Colonic mucosa (tissue), 4 donors: ENCODE results near the gene SCG5. TPM values are rescaled to one million over a fixed set of nuclear protein-coding genes. Genes with fewer than 3 reads are reported as not detected.

Experiments
- DNase-seq: peaks from one replicate; pipeline ENCODE4 v3.0.0-alpha.2; 2020
- H3K27ac ChIP-seq: fragments of 200-600 bp; one replicate; pipeline ENCODE4 v1.8.0; 2021
- H3K27me3 ChIP-seq: fragments of 200-600 bp; one replicate; pipeline ENCODE4 v1.8.0; 2021
- H3K36me3 ChIP-seq: fragments of 200-600 bp; one replicate; pipeline ENCODE4 v1.8.0; 2021
- H3K4me1 ChIP-seq: fragments of 200-600 bp; one replicate; pipeline ENCODE4 v1.8.0; 2021; ENCODE audit warnings: mild to moderate bottlenecking
- H3K4me3 ChIP-seq: fragments of 200-600 bp; one replicate; pipeline ENCODE4 v1.8.0; 2021
- H3K9ac ChIP-seq, 2 donors: one replicate each; pipeline ENCODE4 v1.7.0; 2013; ENCODE audit warnings: control low read depth in 2 of 2, low read depth in 2 of 2, low read length in 2 of 2
- H3K9me3 ChIP-seq: fragments of 200-600 bp; one replicate; pipeline ENCODE4 v1.8.0; 2021
- intact Hi-C: fragments of 100-400 bp; cut with DNase I; formaldehyde crosslinking; loops from one replicate; pipeline ENCODE4 v1.14.1; 2022
- total RNA-seq, 2 donors: library from RNA; stranded (reverse); fragmentation: NEBNext Ultra II Directional in 1 of 2; extraction: Animal tissue kit (Norgen Biotek cat#: 25700) in 1 of 2; gene quantifications; one replicate each; pipeline ENCODE4 v1.2.1, GENCODE V29; 2021
- TF ChIP-seq, protein P1 (sequence below): fragments of 200-600 bp; IDR thresholded peaks from one replicate; pipeline ENCODE4 v1.8.0; 2022; ENCODE audit warnings: antibody characterized with exemption, mild to moderate bottlenecking
- donor health status: healthy.
- donor health status: DM: no; HTN: no; CAD: no.
- donor health status: DM: no; HTN: no; CAD: no.

The SCG5 gene
- total RNA-seq, 2 donors from 2014 or later: 4.1 to 9.6 TPM

DNA sequence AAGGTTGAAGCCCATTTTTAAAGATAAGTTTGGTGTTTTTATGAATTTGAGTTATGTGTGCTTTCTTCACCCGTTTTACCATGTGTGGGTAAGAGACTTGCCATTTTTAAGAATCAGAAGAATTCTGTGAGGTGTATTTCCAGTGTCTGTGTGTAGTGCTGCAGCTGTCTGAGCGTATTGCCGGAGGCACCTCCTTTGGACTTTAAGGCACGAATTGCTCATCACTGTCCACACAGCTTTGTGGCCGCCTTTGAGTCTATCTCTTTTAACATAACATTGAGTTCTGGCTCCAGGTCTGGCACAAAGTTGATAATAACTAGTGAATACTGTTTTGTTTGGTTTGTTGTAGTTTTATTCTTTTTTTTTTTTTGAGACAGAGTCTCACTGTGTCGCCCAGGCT is 25.8 kb downstream of the SCG5 start:
- intact Hi-C loops: loop anchor here (10.0 kb wide), 1 partner anchor 157 kb away; no protein-coding TSS in a partner anchor
- Histone ChIP-seq H3K36me3 (no peaks in the 10 kb centered on the region), H3K9me3 (no peaks in the 10 kb centered on the region), H3K9ac (no peak overlapping the region), H3K27ac (no peak overlapping the region), H3K4me3 (no peak overlapping the region), H3K27me3 (no peaks in the 10 kb centered on the region), H3K4me1 (no peaks in the 10 kb centered on the region)
- DNase-seq: no peak
- TF ChIP-seq, protein P1, sequence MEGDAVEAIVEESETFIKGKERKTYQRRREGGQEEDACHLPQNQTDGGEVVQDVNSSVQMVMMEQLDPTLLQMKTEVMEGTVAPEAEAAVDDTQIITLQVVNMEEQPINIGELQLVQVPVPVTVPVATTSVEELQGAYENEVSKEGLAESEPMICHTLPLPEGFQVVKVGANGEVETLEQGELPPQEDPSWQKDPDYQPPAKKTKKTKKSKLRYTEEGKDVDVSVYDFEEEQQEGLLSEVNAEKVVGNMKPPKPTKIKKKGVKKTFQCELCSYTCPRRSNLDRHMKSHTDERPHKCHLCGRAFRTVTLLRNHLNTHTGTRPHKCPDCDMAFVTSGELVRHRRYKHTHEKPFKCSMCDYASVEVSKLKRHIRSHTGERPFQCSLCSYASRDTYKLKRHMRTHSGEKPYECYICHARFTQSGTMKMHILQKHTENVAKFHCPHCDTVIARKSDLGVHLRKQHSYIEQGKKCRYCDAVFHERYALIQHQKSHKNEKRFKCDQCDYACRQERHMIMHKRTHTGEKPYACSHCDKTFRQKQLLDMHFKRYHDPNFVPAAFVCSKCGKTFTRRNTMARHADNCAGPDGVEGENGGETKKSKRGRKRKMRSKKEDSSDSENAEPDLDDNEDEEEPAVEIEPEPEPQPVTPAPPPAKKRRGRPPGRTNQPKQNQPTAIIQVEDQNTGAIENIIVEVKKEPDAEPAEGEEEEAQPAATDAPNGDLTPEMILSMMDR: no peak

DNA sequence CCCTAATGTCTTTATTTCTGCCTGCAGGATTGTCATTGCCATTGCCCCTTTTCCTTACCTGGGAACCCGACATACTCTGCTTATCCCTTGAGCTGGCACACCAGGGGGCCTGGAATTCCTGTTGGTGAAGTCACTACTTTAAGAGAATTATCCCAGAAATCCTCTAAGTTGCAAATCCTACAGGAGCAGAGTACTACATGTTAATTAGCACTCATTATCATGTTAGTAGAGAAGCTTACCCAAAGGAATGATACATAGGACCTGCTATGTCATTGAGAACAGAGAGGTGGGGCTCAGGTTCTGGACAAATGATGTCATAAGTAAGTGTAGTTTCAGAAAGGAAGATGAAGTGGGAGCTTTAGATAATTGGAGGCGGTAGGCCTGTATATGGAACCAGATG is 27.4 kb downstream of the SCG5 start:
- Histone ChIP-seq H3K36me3 (no peaks in the 10 kb centered on the region), H3K27ac (no peak overlapping the region), H3K4me3 (no peak overlapping the region), H3K9ac (no peak overlapping the region), H3K27me3 (no peaks in the 10 kb centered on the region), H3K9me3 (no peaks in the 10 kb centered on the region), H3K4me1 (no peaks in the 10 kb centered on the region)
- TF ChIP-seq, protein P1: no peak
- DNase-seq: no peak
- intact Hi-C loops: loop anchor here (10.0 kb wide), 1 partner anchor 156 kb away; no protein-coding TSS in a partner anchor

DNA sequence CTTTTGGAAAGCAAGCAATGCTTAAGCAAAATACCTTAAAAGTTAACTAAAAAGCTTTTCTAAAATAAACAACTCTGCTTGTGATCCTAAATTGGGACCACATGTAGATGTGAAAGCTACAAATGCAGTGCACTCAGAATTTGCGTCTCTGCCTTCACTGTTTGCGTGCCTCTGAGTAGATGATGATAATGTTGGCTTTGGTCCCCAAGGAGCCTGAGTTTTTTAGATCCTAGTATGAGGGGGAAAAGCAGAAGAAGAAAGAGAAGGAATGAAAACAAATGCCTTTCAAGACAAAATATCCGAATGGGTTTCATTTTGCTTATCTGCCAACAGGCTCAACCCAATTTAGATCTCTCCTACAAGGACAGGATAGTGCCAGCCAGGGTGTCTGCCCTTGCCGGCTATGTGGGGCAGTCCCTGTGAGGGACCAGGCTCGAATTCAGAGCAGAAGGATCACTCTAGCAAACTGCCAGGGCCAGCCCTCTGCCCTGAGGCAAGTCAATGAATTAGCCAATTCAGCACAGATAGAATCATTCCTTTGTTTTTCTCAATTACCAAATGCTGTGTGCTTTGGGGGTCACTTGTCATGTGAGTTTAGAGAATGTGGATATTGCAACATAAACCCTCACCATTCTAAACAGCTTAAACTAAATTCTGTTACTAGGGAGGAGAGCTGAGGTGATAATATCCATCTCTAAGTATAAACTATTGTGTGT is 28.5 kb downstream of the SCG5 start:
- no peaks in the 10 kb centered on the region for H3K4me1 ChIP-seq
- DNase-seq: no peak
- no peaks in the 10 kb centered on the region for H3K9me3 ChIP-seq
- no peak overlapping the region for H3K27ac ChIP-seq
- no peak overlapping the region for H3K9ac ChIP-seq
- intact Hi-C loops: loop anchor here (10.0 kb wide), 1 partner anchor 155 kb away; no protein-coding TSS in a partner anchor
- no peaks in the 10 kb centered on the region for H3K36me3 ChIP-seq
- no peak overlapping the region for H3K4me3 ChIP-seq
- no peaks in the 10 kb centered on the region for H3K27me3 ChIP-seq
- TF ChIP-seq, protein P1: no peak

DNA sequence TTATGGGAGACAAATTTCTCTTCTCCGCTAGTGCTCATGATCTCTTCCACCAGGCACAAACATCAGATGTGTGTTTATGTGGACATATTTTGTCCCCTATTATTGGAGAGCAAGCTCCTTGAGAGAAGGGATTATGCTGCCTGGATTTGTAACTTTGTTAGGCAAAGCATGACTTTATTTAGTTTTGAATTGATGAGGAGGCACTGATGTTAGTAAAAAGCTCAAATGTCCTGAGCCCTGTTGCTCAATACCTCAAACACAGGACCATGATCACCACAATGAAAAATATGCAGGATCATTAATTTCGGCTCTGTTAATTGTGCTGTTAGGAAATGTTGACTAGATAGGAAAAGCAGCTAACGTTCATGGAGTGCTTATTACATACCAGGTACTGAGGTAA is 29.1 kb downstream of the SCG5 start:
- H3K27me3 ChIP-seq: no peaks in the 10 kb centered on the region
- TF ChIP-seq, protein P1: no peak
- no peaks in the 10 kb centered on the region for H3K36me3 ChIP-seq
- no peak overlapping the region for H3K4me3 ChIP-seq
- H3K9ac ChIP-seq: no peak overlapping the region
- H3K9me3 ChIP-seq: no peaks in the 10 kb centered on the region
- intact Hi-C loops: no loop called here
- H3K27ac ChIP-seq: no peak overlapping the region
- no peak for DNase-seq
- no peaks in the 10 kb centered on the region for H3K4me1 ChIP-seq

DNA sequence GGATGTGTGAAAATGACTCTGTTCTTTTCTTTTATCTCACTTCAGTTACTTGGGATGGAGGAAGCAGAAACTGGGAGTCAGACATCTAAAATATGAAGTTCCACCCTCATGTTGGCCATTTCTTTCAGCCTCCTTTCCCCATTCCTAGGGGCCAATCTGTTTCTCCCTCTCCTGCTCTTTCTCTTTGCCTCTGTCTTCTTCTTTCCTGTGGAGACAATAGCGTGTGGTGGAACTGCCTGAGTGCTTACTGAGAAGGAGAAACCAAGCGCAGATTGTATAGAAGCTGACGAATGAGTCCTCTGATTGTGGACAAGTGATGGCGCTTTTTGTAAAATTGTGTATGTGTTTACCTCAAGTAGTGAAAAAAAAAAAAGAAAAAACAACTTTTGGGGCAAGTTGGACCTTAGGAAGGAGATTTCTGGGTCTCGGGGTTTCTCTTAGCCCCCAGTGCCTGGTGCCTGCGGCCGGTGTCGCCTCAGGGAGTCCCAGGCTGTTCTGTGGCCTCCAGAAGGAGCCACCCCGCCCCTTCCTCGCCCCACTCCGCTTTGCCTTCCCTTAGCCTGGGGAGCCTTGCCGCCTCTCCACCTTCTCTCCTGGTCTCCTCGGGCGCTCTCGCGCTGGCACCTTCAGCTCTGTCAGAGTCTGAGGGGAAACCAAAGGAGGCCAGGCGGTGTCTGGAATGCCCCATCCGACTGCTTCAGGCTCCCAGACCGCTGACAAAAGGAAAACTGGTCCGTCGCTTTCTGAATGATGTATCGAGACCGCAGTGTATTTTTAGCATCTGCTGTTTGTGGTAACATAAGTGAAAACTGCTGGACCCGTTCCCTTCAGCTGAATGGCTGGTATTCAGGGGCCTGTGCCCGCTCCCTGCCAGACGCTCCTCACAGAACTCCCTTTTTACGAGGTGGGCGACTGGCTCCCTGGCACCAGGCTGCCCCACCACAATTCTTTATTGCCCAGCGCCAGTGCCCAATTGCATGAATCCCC is 30.1 kb downstream of the SCG5 start:
- H3K4me1 ChIP-seq: no peaks in the 10 kb centered on the region
- no peak overlapping the region for H3K27ac ChIP-seq
- DNase-seq: no peak
- H3K9me3 ChIP-seq: no peaks in the 10 kb centered on the region
- TF ChIP-seq, protein P1: no peak
- intact Hi-C loops: no loop called here
- no peak overlapping the region for H3K4me3 ChIP-seq
- H3K27me3 ChIP-seq: no peaks in the 10 kb centered on the region
- H3K36me3 ChIP-seq: no peaks in the 10 kb centered on the region
- H3K9ac ChIP-seq: no peak overlapping the region
